ENCODE measurements around the gene PPM1D. TPM values are rescaled to one million over a fixed set of nuclear protein-coding genes. Genes with fewer than 3 reads are reported as not detected.

Gene PPM1D
- total and polyA plus RNA-seq, 2 of the 13 experiments (the other 11 are each of a cell fraction or from before 2014, with no cell fraction given): 8.0 to 26.2 TPM

GRCh38 chr17:60678118-60678444 lies 78.1 kb downstream of the PPM1D start (continued):
- TF ChIP-seq ZFP36L1 (CRISPR knock-in tag; IDR thresholded peaks at IDR 0.05): no peak
- no peak for TF ChIP-seq XBP1 (CRISPR knock-in tag; IDR thresholded peaks at IDR 0.05)

- no peak for DNase-seq (ENCODE audit: low spot score)
- no peak for ATAC-seq
Observed at GRCh38 chr17:60679287-60679686, 79.3 kb downstream of the PPM1D start.

More at GRCh38 chr17:60679287-60679686, 79.3 kb downstream of the PPM1D start:
- Histone ChIP-seq H4K20me1 (ENCODE audit: insufficient read depth, low read length) (no peaks in the 10 kb centered on the region), H3K4me2 (ENCODE audit: low read depth, low read length) (no peak overlapping the region), H3K27me3 (ENCODE audit: control insufficient read depth in 1 of 2, insufficient read depth in 2 of 2, low read length in 2 of 2) (no peaks in the 10 kb centered on the region; a peak in 1 of 5 replicates), H3K79me2 (ENCODE audit: insufficient read depth, low read length) (no peaks in the 10 kb centered on the region), H2AFZ (ENCODE audit: low read length) (no peak overlapping the region), H3K27ac (ENCODE audit: extremely low read length, insufficient read depth, low read length) (no peak overlapping the region), H3K9ac (ENCODE audit: insufficient read depth, low read depth, low read length) (no peak overlapping the region), H3K4me1 (ENCODE audit: insufficient read depth, low read length) (peaks cover 7% of the 10 kb centered on the region), H3K4me3 (replicated peaks in 1 of 3; ENCODE audit: insufficient read depth in 1 of 3, low read depth in 2 of 3, low read length in 3 of 3) (no peak overlapping the region), H3K36me3 (replicated peaks in 1 of 2; ENCODE audit: control insufficient read depth in 1 of 2, insufficient read depth in 2 of 2, low read length in 2 of 2) (no peaks in the 10 kb centered on the region), H3K9me3 (ENCODE audit: low read length) (no peaks in the 10 kb centered on the region)
- WGBS (ENCODE audit: low lambda C conversion rate): 75% methylated on average over 4 of the region's 4 CpGs
- intact Hi-C loops (cut with micrococcal nuclease; ENCODE audit: unreplicated experiment) (no loop called here), in situ Hi-C loops (cut with HindIII; ENCODE audit: extremely low pct_ligation_motif_present, low pct_unique_long_range_greater_than_20kb) (no loop called here)
- TF ChIP-seq GPN1 (CRISPR knock-in tag; IDR thresholded peaks at IDR 0.05; ENCODE audit: borderline replicate concordance) (no peak), SOX6 (IDR thresholded peaks at IDR 0.05) (no peak), SOX6 (CRISPR knock-in tag; IDR thresholded peaks at IDR 0.05) (no peak), MXI1 (IDR thresholded peaks at IDR 0.05; ENCODE audit: borderline replicate concordance, low read depth, low read length) (no peak), ZNF331 (CRISPR knock-in tag; IDR thresholded peaks at IDR 0.05) (no peak), ZNF7 (CRISPR knock-in tag; IDR thresholded peaks at IDR 0.05) (no peak), ZNF207 (IDR thresholded peaks at IDR 0.05; ENCODE audit: borderline replicate concordance) (no peak), DNMT3B (CRISPR knock-in tag; conservative IDR thresholded peaks at IDR 0.05) (no peak), ZNF883 (CRISPR knock-in tag; IDR thresholded peaks at IDR 0.05; ENCODE audit: not compliant biosample characterization) (no peak), FOXC1 (CRISPR knock-in tag; IDR thresholded peaks at IDR 0.05; ENCODE audit: borderline replicate concordance) (no peak), RFX1 (IDR thresholded peaks at IDR 0.05) (no peak), MXD3 (CRISPR knock-in tag; IDR thresholded peaks at IDR 0.05) (no peak), ZFP82 (CRISPR knock-in tag; IDR thresholded peaks at IDR 0.05; ENCODE audit: borderline replicate concordance) (no peak), HDAC1 (CRISPR knock-in tag; IDR thresholded peaks at IDR 0.05) (no peak), MLLT10 (CRISPR knock-in tag; IDR thresholded peaks at IDR 0.05) (no peak), CHD2 (IDR thresholded peaks at IDR 0.05; ENCODE audit: low read depth, low read length) (no peak), ZNF746 (CRISPR knock-in tag; IDR thresholded peaks at IDR 0.05) (no peak)
- no peak for FAIRE-seq
- no TSS peak for BruUV-seq (replicated peaks)
- ChIA-PET POLR2A (no interaction called here), CTCF (ENCODE audit: low intra/inter-chr PET ratio, low total read pairs) (no interaction called here)

Measured in HepG2 (cell line).